Measurements from ENCODE around the gene SULT1C3.

Gene SULT1C3

DNA sequence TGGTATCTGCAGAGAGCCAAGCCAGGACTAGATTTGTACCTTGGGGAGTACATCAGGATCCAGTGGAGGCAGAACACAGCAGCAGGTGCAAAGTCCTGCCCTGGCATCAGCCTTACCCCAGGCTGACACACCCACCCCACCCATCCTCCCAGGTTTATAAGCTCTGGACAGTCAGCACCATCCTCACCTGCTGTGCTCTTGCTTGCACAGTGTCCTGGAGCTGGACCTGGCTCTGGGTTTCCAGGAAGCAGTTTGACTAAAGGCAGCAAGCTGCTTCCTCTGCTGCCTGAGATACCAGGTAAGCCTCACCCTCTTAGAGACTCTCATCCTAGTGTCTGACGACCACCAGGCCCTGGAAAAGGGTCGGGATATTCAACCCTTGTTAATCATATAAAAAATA lies at the start of gene SULT1C3:
Gene SULT1C3 (plus strand): TSS at position 183 of the 400 bp plus-strand sequence. CDS start 7,227 bp downstream, outside the sequence.
- DNase-seq (ENCODE audit: low spot score) = no peak

DNA sequence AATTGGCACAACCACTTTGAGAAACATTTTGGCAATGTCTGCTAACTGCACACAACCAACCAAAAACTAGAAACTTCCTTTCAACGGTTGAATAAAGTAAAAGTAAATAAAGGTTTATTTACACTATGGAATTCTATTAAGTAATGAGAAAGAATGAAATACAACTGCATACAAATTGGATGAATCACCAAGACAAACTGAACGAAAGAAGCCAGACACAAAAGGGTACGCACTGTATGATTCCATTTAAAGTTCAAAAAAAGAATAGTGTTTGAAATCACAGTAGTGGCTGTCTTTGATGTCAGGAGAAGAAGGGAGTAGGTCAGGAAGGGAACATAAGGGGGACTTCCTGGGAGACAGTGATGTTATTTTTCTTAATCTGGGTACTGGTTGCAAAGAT lies 46.5 kb upstream of the SULT1C3 start:
- DNase-seq (ENCODE audit: low spot score) = no peak

DNA sequence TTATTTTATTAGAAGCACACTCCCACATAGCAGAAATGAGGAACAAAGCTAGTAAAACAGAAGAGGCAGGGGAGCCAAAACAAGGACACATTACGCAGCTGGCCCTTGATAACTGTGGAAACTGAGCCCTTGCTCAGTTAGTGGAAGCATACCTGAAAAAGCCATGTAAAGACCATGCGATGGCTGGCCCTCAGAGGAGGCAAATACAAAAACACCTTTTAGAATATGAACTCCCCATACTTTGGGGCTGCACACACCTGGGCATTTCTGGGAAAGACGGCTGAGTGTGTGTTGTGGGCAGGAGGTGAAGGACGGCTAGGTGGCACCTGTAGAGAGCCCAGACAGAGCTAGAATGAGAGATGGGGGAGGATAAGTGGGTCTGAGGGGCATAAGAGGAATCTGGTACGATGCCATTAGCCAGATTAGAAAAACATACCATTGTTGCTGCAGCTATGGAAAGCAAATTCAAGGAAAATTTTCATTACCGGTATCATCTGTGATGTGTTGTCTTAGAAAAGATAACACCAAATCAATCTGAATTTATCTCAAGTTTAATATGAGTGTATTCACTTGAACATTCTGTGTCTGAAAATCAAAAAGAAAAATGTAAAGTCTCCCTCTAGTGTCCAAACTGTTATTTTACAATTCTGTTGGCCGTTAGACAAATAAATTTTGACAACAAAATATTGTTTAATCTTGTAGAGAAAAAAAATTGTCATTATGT lies 45.2 kb upstream of the SULT1C3 start:
- DNase-seq (ENCODE audit: low spot score) = no peak

DNA sequence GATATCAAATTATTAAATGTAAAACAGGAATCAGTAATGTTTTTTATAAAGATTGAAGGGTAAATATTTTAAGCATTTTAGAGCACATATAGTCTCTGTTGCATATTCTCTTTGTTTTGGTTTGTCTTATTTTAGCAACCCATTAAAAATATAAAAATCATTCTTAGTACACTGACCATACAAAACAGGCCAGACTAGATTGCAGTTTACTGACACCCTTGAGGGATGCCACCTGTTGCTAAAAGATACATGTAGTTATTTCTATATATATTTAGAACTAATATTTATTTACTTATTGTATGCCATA lies 44.7 kb upstream of the SULT1C3 start:
- no peak for DNase-seq (ENCODE audit: low spot score)

DNA sequence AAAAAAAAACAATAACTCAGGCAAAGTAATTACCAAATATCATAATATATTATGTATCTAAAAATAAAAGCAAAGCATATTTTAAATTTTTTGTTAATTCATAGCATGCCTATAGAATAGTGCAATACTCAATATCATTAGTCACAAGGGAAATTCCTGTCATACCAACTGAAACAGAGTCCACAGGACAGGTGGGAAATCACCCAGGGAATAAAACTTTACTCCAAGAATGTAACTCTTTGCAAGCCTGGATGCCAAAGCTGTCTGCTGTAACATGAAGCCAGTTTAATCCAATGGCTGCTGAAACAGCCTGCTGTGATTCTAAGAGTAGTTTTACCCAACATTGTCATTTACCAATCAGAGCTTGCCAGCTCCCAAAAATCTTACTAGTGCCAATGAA lies 40.0 kb upstream of the SULT1C3 start:
- DNase-seq (ENCODE audit: low spot score) = no peak

DNA sequence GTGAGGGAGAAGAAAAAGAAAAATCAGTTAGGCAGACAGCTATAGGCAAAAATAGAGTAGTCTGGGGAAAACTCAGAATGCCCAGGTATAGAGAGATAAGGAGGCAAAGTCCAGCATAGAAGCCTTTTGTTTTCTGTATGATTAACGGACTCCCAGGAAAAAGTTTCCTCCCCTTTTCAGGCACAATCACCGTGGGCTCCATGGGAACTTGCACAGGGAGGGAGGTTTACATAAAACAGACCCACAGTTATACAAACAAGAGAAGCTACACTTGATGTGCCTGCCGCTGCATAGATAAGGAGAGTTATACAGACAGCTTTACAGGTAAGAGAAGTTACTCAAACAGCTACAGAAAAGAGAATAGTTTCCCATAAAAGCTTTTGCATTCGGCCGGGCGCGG lies 39.2 kb upstream of the SULT1C3 start:
- no peak for DNase-seq (ENCODE audit: low spot score)

DNA sequence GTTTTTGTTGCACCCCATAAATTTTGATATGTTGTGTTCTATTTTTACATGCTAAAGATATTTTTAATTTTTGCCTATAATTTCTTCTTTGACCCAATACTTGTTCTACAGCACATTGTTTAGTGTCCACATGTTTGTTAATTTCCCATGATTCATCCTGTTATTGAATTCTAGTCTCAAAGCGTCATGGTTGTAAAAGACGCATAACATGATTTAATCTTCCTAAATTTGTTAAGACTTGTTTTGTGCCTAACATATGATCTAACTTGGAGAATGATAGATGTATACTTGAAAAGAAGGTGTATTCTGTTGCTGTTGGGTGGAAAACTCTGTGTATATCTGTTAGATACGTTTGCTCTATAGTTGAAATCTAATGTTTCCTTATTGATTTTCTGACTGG lies 27.1 kb upstream of the SULT1C3 start:
- no peak for DNase-seq (ENCODE audit: low spot score)

DNA sequence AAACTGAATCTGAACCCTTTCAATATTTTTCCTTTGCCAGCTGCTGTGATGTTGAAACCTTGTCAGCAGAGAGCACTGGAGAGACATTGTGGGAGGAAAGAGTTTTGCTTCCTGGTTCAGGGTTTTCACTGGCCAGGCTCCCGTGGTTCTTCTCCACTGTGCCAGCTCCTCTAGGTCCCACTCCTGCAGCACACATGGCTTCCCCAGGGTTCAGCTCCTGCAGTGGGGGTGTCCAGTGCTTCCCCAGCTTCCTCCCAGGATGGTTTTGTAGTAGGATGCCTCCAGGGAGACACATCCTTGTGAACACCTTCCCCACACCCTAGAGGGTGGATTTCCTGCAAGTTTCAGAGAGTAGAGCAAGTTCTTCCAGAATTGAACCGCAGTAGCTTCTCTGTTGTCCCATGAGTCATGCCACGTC lies 24.0 kb upstream of the SULT1C3 start:
- no peak for DNase-seq (ENCODE audit: low spot score)

DNA sequence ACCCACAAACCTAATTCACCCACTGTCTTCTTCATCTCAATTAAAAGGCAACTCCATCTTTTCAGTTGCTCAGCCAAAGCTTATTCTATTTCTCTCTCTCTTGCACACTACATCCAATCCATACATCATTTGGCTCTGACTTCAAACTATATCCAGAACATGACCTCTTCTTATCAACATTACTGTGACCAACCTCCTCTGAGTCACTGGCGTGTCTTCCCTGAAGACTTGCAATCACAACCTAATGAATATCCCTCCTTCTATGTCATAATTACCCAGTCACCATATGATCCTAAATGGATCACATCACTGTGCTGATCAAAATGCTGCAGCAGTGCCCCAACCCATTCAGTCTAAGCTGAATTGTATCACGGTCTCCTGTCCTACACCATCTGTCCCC lies 22.6 kb upstream of the SULT1C3 start:
- no peak for DNase-seq (ENCODE audit: low spot score)

DNA sequence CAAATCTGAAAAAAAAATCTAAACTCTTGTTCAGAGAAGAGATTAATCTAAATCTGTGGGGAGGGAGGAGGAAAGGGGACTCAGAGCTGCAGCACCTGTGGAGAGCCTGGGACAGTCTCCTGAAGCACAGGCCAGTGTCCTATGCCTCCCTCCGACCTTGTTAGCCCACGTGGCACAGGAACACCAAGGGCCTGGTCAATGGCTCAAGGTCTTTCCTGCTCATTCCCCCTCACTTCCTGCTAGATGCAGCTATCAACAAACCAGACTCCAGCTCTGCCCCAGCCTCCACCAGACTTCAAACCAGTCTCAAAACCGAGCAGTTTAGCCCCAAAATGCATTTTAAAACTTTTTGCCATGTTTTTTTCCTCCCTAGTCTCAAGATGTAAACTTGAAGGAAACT lies 20.1 kb upstream of the SULT1C3 start:
- DNase-seq (ENCODE audit: low spot score) = no peak

DNA sequence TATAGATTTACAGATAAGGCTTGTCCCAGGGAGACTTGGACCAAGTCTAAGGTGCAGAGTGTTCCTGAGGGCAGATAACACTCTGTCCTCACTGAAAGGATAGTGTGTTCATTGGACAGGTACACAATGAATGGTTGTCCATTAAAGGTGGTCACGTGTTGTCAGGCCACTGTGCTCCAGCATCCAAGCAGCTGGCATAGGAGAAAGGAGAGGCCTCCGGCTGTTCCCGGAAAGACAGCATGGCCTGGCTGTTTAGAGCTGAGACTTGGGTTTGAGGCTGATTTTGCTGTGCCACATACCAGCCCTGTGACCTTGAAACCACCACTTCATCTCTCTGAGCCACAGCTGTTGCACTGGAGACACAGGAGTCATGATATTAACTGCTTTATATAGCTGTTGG lies 19.6 kb upstream of the SULT1C3 start:
- DNase-seq (ENCODE audit: low spot score) = no peak

DNA sequence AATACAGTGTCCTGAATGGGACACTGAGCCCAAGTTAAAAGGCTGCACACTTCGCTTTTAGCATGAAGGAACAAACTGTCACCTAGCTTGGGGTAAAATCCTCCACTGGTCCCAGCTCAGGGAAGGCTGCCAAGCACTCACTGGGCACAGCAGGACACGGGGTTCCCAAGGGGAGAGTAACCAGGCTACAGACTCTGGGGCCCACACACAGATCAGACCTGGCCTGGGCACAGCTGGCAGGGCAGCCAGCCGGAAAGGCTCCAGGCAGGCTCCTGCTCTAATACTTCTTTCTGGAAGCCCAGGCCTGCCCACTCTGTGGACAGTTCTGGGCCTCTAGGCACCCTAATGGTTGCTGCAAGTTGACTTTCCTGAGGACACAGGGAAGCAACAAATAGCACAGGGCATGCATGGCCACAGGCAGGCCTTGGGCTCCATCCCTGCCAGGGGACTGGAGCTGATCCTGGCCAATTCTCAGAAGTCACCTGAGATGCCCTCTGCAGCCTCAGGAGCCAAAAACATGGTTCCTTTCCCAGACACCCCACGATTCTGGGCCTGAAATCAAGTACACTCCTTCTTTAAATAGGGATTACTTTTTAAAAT lies 18.7 kb upstream of the SULT1C3 start:
- no peak for DNase-seq (ENCODE audit: low spot score)

DNA sequence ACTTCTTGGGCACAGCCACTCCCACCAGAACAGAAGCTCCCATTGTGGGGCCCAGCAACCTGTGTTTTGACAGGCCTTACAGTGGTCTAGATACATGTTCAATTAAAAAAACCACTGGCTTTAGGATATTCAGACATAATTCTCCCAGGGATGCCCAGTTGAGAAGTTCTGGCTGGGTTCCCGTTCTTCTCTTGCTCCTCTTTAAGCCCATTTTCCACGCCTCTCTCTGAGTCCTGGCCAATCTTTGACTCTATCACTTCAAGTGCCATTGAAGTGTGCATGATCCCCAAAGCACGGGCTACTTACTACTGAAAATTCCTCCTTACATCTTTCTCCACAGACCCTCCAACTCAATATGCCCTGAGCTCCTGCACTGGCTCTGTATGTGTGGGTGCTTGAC lies 17.5 kb upstream of the SULT1C3 start:
- DNase-seq (ENCODE audit: low spot score) = no peak

DNA sequence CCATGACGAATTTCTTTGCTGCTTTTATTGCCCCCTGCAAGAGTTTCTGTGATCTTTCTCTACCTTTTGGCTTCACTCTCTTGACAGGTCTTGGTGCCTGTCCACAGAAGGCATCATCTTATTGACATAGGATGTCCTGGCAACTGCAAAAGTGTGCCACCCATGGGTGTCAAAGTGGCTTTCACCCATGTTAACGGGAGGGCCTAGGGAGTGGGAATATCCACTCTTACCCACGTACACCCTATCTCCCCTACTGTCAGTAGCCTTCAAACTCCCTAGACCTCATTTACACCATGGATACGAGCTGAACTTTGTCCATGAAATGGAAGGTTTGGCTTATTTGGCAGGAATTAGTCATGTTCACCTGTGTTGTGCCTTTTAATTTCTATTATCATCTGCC lies 16.2 kb upstream of the SULT1C3 start:
- no peak for DNase-seq (ENCODE audit: low spot score)

DNA sequence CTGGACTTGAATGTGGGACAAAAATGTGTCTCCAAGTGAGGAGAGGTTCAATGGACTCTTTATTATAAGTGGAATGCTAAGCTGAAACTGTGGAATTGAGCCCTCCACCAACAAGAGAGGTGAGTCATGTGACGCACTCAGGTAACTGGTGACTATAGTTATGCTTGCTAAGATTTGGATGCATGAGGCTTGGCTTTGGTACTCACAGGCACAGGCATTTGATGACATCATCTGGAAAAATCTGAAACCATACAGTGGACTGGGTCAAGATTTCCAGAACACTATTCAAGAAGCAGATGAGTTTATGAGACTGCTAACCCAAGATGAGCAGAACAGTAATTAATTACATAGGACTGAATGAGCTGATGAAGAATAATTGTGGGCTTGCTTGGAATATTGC lies 15.7 kb upstream of the SULT1C3 start:
- no peak for DNase-seq (ENCODE audit: low spot score)

DNA sequence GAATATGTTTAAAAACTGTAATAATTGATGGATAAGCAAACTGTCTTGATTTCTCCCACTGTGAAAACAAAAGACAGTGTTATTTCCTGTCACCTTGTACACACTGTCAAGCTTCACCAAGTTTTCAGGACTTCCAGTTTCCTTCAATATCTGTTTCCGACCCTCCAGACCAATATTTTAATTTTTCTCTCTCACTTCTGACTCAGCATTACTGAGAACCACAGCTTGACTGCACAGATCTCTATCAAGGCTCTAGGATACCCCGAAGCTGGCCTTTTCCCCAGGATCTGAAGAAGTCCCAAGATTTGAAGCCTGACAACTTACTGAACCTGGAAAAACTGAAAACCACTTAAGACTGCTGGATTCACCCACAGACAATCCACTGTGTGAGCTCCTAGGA lies 13.2 kb upstream of the SULT1C3 start:
- DNase-seq (ENCODE audit: low spot score) = no peak

DNA sequence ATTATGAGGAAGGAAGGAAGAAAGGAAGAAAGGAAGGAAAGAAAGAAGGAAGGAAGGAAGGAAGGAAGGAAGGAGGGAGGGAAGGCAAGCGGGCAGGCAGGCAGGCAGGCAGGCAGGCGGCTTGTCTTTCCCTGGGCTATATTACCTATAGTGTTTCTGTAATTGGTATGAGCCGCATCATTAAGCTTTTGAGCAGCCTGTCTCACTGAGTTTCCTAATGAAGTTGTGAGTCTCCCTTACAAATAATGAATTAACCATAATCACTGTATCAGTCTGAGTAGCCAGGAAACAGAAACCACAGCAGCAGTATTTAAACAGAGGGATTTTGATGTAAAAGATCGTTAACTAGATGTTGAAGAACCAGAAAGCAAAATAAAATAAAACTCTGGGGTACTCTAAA lies 11.8 kb upstream of the SULT1C3 start:
- no peak for DNase-seq (ENCODE audit: low spot score)

DNA sequence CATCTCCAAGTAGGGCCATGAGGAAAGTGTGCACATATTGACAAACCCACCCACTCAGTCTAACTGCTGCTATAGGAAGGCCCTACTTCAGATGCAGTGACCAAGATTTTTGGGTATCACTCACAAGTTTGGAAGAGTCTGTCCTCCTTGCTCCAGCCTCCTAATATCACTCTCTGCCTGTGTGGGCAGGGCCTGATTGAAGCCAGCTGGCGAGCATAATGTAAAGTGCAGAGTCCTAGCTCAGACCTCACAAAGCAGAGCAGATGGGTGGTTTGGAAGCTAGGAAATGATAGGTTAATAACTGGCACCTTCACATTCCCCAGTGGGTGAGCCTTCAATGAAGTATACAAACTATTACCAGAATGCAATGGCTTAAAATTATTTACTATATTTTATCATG lies 11.2 kb upstream of the SULT1C3 start:
- DNase-seq (ENCODE audit: low spot score) = no peak

DNA sequence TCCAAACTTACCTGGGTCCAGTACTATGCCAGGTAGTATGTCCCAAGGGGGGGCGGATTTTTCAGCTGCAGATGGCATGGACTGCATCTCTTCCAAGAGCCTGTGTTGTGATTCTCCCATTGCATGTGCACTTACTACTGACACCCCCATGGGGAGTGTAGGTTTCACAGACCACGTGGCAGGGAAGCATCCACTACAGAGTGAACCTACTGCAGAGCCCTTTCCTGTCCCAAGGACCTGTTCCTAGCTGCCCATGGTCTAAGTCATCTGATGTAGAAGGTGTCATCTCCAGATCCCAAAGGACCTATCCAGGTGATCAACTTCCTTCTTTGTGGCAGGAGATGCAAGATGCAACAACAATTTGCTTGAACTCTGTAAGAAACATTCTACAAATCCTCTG lies 9.9 kb upstream of the SULT1C3 start:
- DNase-seq (ENCODE audit: low spot score) = no peak

DNA sequence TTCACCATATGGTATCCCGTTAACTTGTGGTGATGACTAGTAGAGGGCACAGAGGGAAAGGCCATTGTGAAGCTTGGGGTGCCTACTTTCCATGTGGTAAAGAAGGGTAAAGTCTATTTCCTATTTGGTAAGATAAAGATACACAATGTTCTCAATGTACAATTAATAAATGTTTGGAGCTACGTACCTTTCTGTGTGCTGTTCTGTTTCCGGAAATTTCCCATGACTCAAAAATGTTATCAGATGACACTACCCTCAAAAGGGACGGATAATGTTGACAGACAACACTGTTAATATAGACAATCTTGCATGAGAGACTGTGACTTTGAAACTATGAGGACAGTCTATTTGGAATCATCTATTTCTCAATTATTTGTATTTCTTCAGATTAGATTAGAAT lies 4.2 kb upstream of the SULT1C3 start:
- no peak for DNase-seq (ENCODE audit: low spot score)

DNA sequence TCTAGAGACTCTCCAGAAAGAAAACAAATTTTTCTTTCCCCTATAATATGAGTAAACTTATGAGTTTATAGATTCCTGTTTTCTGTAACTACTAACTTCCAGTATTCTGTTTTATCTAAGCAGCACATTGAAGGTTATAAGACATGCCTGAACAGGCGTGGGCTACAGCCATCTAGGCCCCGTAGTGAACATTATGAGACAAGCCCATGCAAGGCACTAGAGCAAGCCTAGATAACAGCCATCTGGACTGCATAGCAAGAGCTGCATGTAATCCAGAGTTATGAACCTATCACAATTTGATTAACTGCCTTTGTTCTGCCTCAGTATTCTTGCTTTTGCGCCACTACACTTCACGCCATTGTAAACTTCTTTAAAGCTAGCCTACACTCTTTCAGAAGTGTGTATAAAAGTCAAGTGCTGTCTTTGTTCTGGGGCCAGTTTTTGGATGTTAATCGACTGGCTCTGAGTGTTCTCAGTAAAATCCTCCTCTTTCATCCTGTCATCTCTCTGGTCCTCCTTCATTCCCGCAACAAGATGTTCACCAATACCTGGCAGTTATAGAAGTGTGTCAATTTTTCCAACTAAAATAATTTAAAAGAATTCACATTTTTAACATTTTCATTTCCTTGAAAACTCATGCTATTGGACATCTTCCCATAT lies 3.0 kb upstream of the SULT1C3 start:
- DNase-seq (ENCODE audit: low spot score) = no peak

DNA sequence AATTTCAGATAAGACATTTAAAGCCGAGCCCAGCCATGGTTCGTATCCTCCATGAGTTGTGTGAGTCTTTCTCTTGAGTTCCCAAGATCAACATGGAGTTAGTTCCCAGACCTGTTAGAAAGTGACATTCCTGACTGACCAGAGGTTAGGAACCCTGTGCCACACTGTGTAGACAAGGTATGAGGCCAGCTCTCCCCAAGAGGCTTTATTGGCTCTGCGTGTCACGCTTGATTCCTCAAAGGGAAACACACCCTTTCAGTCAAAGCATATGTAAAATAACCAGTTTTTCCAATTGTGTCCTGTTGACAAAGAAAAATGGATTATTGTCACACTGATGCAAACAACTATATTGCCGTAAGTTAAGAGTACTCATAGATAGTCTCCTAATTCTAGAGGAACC lies 1.2 kb downstream of the SULT1C3 start:
- DNase-seq (ENCODE audit: low spot score) = no peak

DNA sequence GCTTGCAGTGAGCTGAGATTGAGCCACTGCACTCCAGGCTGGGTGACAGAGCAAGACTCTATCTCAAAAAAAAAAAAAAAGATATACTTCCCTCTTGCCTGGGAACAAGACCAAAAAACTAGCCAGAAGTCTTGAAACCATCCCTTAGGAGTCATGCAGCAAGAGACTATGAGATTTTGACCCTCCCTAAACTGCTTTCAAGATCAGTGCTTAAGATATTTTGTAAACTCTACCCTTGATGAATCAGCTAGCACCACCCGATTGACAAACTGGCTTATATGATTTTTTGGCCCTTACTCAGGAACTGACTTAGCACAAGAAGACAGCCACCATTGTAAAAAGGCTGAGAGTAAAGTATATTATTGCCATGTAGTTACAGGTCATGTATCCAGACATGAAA lies 3.8 kb downstream of the SULT1C3 start:
- no peak for DNase-seq (ENCODE audit: low spot score)
